Fibroblast of lung (primary cell): ENCODE measurements around the gene TBATA.

Source experiments
- EZH2 ChIP-seq: IDR thresholded peaks from 2 replicates; pipeline ENCODE4 v1.5.1; 2012; ENCODE audit warnings: low read length, control low read depth, mild to moderate bottlenecking; ENCODE audit errors: missing control alignments
- TF ChIP-seq, protein P1 (sequence below), 2 donors: IDR thresholded peaks in 1 of 2; conservative IDR thresholded peaks in 1 of 2; 1 replicate in 1 of 2; 2 replicates in 1 of 2; pipeline ENCODE4 v1.5.1; 2011 to 2012; ENCODE audit warnings: low read length in 2 of 2, control low read depth in 1 of 2, inconsistent platforms in 1 of 2, low read depth in 1 of 2, mild to moderate bottlenecking in 1 of 2

GRCh38 chr10:70822076-70822820 lies 37.1 kb upstream of the TBATA start:
- TF ChIP-seq, protein P1, sequence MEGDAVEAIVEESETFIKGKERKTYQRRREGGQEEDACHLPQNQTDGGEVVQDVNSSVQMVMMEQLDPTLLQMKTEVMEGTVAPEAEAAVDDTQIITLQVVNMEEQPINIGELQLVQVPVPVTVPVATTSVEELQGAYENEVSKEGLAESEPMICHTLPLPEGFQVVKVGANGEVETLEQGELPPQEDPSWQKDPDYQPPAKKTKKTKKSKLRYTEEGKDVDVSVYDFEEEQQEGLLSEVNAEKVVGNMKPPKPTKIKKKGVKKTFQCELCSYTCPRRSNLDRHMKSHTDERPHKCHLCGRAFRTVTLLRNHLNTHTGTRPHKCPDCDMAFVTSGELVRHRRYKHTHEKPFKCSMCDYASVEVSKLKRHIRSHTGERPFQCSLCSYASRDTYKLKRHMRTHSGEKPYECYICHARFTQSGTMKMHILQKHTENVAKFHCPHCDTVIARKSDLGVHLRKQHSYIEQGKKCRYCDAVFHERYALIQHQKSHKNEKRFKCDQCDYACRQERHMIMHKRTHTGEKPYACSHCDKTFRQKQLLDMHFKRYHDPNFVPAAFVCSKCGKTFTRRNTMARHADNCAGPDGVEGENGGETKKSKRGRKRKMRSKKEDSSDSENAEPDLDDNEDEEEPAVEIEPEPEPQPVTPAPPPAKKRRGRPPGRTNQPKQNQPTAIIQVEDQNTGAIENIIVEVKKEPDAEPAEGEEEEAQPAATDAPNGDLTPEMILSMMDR (conservative IDR thresholded peaks at IDR 0.05 in 1 of 2, IDR thresholded peaks at IDR 0.05 in 1 of 2; ENCODE audit: low read depth in 1 of 2, low read length in 2 of 2) = no peak
- no peak for TF ChIP-seq EZH2
